Activated CD4-positive, alpha-beta T cell treated with anti-CD3 and anti-CD28 coated beads, Interleukin-2, amount 50 U/mL, for 4 hours (primary cell): ENCODE data around the gene B4GALNT4.
"Not testable (repeated sequence)": the region's sequence is repeated elsewhere in the genome, so short reads cannot be mapped to it uniquely, and the experiment has no call there.

Experiments
- DNase-seq, 2 experiments: peaks; one replicate each; pipeline ENCODE4 v3.0.0-alpha.2; 2020

B4GALNT4 gene, protein sequence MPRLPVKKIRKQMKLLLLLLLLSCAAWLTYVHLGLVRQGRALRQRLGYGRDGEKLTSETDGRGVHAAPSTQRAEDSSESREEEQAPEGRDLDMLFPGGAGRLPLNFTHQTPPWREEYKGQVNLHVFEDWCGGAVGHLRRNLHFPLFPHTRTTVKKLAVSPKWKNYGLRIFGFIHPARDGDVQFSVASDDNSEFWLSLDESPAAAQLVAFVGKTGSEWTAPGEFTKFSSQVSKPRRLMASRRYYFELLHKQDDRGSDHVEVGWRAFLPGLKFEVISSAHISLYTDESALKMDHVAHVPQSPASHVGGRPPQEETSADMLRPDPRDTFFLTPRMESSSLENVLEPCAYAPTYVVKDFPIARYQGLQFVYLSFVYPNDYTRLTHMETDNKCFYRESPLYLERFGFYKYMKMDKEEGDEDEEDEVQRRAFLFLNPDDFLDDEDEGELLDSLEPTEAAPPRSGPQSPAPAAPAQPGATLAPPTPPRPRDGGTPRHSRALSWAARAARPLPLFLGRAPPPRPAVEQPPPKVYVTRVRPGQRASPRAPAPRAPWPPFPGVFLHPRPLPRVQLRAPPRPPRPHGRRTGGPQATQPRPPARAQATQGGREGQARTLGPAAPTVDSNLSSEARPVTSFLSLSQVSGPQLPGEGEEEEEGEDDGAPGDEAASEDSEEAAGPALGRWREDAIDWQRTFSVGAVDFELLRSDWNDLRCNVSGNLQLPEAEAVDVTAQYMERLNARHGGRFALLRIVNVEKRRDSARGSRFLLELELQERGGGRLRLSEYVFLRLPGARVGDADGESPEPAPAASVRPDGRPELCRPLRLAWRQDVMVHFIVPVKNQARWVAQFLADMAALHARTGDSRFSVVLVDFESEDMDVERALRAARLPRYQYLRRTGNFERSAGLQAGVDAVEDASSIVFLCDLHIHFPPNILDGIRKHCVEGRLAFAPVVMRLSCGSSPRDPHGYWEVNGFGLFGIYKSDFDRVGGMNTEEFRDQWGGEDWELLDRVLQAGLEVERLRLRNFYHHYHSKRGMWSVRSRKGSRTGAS

DNA sequence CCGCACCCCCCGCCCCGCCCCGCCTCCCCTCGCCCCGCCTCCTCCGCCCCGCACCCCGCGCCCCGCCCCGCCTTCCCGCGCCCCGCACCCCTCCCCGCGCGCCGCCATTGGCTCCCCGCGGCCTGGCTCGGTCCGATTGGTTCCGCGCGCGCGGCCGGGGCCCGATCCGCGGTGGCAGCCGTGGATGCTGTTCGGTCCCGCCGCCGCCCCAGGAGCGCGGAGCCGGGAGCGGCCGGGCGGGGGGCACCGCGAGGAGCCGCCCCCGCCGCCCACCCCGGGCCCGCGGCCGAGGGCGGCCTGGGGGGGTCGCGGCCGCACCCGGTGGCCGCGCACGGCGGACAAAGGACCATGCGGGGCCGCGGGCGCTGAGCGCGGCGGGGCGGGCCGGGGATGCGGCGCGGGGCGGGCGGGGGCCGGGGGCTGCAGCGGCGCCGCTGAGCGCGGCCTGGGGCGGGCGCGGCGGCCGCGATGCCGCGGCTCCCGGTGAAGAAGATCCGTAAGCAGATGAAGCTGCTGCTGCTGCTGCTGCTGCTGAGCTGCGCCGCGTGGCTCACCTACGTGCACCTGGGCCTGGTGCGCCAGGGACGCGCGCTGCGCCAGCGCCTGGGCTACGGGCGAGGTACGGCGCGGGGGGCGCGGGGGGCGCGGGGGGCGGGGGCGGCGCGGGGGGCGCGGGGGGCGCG is at the start of gene B4GALNT4:
TSS of gene B4GALNT4 (plus strand) at position 164 of the 683 bp plus-strand sequence. CDS start at position 469, 305 bp downstream.
- DNase-seq = peak in 1 of 2 experiments; percentile 26

DNA sequence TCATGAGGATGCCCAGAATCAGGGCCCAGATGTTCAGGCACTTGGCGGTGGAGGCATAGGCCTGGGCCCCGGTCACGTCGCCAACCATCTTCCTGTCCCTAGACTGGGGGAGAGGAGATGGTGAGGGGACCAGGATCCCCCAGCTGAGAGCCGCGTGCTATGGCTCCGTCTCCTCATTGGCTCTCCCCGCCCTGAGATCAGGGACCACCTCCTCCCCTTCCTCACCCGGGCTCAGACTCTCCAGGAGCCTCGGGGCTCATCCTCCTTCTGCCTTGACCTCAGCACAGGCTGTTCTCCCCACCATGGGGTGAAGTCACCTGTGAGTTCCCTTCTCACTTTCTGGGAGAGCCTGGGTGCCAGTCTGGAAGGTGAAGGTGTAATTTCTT is 49.4 kb upstream of the B4GALNT4 start:
- DNase-seq = not testable (repeated sequence)

DNA sequence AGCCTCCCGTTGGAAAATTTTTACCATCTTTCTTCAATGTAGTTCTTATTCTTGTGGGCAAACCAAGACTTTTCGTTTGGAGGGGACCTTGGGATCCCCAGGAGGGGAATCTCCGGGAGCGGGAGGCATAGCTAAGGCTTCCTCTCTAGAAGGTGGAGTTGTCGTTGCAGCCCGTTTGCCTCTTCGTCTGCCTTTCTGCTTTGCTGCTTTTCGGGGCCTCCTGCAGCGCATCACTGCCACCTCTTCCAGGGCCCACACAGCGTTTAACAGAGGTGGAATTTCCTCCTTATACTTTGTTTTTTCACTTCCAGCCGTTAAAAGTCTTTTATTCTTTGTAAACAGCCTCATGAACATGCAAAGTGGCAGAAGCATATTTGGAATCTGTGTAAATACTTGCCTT is 45.1 kb upstream of the B4GALNT4 start:
- no peak for DNase-seq

DNA sequence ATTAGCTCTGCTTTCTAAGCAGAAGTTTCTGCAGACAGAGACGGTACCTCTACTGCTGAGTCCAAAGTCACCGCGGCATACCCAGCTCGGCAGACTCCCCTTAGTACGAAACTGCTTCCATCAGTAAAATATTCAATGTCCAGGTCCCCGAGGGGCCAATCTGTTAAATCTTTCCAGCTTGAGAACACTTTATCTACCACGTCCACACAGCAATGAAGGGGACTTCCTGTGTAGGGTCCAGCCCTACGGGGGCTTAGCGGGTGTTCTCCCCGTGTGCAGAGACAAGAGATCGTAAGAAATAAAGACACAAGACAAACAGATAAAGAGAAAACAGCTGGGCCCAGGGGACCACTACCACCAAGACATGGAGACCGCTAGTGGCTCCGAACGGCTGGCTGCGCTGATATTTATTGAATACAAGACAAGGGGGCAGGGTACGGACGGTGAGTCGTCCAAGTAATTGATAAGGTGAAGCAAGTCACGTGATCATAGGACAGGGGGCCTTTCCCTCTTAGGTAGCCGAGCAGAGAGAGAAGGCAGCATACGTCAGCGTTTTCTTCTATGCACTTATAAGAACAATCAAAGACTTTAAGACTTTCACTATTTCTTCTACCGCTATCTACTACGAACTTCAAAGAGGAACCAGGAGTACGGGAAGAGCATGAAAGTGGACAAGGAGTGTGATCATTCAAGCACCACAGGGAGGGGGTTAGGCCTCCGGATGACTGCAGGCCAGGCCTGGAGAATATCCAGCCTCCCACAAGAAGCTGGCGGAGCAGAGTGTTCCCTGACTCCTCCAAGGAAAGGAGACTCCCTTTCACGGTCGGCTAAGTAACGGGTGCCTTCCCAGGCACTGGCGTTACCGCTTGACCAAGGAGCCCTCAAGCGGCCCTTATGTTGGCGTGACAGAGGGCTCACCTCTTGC is 44.4 kb upstream of the B4GALNT4 start:
- DNase-seq = not testable (repeated sequence)

DNA sequence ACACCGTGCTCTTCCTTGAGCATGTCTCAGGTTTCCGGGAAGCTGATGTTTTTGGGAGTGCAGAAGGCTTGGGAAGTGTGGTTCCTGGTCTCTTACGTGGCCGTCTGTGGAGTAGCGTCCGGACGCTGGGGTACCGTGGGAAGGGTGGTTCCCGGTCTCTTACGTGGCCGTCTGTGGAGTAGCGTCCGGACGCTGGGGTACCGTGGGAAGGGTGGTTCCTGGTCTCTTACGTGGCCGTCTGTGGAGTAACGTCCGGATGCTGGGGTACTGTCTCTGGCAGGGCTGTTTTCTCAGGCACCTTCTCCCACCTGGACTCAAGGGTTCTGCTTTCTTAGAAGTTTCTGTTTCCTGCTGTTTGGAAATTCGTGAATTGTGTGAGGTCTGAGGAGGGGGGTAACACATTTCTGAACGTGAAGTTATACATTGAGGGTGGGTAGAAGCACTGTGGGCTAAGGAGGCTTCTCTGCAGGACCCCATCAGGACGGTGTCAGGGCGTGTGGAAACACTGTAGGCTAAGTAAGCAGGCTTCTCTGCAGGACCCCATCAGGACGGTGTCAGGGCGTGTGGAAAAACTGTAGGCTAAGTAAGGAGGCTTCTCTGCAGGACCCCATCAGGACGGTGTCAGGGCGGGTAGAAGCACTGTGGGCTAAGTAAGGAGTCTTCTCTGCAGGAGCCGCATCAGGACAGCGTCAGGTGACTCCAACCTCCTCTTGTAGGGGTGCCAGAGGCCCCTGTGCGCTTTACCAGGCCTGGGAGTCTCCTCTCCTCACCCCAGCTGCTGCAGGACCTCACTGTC is 43.3 kb upstream of the B4GALNT4 start:
- no peak for DNase-seq

DNA sequence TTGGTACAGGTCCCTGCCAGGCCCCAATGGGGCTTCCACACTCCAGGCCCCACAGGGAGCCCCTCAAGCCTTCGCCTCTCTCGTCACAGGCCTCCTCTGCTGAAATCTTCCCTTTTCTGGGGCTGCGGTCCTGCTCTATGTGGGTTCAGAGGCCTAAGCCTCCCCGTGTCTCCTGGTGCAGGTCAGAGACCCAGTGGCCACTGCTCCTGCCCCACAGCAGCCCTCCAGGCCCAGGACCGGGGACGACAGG is 42.8 kb upstream of the B4GALNT4 start:
- DNase-seq = no peak

DNA sequence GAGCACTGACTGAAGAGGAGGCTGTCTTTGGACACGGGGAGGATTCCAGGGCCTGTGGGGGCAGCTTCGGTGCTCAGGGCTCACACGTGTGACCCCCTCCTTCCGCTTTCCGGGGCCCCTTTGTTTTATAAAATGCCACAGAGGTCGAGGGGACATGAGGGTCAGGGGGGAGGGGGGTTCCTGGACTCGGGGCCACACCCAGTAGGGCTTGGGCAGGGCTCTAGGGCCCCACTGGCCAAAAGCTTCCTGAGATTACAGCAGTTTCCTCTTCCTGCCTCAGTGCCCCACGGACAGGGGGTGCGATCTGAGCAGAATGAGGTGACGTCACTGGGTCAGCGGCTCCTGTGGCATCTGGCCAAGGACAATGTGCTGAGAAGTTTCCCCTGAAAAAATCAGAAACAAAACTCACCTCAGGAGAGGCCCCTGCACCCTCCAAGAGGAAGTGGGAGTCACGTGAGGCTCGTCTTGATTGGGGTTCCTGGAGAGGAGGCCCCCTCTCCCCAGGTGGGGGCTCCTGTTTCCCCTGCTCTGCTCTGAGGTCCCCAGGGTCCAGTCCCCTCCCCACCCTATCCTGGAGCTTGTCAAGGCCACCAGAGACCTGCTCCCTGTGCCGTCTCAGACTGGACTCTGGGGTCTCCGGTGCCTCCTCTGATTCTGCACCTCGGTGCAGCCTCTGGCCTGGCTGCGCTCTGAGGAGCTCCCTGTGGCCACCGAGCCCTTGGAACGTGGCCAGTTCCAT is 42.3 kb upstream of the B4GALNT4 start:
- peak in 1 of 2 experiments; percentile 27 for DNase-seq

DNA sequence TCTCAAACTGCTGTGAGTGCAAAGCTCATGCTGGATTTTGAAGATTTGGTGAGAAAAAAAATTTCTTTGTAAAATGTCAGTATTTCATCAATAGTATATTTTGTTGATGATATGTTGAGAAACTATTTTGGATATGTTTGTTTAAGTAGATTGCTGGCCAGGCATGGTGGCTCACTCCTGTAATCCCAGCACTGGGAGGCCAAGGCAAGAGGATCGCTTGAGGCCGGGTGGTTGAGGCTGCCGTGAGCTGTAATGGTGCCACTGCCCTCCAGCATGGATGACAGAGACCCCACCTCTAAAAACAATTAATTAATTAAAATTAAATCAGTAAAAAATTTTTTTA is 41.7 kb upstream of the B4GALNT4 start:
- DNase-seq = no peak

DNA sequence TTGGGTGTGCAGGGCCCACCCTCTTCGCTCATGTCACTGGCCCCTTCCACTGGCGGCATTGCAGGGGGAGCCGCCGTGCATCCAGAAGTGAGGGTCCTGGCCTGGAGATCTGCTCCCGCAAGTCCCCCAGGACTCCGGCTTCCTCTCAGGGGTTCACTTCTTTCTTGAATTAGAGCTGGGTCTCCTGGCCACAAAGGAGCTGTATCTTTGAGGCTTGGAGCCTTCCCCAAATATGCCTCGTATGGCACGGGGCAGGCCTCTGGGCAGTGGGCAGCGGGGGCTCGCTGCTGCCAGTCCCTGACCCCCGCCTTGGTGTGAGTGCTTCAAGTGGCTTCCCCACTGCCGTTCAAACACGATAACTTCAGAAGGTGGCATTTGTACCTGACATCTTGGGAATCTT is 41.3 kb upstream of the B4GALNT4 start:
- DNase-seq = no peak

DNA sequence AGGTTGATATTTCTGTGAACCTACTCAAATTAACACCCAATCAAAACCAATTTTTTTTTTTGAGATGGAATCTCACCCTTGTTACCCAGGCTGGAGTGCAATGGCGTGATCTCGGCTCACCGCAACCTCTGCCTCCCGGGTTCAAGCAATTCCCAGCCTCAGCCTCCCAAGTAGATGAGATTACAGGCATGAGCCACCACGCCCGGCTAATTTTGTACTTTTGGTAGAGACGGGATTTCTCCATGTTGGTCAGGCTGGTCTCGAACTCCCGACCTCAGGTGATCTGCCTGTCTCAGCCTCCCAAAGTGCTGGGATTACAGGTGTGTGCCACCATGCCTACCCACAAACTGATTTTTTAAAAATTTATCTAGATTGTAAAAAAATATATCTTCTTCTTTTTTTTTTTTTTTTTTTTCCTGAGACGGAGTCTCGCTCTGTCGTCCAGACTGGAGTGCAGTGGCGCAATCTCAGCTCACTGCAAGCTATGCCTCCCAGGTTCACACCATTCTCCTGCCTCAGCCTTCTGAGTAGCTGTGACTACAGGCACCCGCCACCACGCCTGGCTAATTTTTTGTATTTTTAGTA is 40.7 kb upstream of the B4GALNT4 start:
- not testable (repeated sequence) for DNase-seq

DNA sequence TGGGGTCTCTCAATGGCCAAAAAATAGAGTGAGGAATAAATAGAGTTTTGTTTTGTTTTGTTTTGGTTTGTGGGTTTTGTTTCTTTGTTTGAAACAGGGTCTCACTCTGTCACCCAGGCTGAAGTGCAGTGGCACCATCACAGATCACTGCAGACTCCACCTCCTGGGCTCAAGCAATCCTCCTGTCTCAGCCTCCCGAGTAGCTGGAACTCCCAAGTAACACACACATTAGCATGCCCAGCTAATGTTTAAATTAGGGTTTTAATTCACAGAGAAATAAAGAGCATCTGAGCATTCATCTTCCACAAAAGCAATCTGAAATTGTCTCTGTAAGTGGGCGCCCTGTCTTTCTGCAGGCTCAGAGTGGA is 39.4 kb upstream of the B4GALNT4 start:
- DNase-seq = no peak

DNA sequence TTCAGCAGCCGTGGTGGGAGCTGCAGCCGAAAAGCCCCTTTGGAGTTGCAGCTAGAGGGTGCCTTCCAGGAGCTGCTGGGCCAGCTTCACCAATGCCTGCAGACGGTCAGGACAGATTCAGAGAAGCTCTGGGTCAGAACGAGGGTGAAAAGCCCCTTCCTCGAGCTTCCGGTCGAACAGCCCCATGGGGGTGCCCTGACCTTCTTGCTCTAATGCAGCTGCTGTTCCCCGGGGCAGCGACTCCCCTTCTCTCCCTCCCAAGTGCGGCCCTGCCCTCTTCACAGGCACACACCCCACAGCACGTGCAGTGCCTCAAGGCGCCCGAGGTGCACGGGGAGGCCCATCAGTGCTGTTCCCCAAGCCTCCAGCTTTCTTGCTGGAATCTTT is 39.0 kb upstream of the B4GALNT4 start:
- DNase-seq = no peak

DNA sequence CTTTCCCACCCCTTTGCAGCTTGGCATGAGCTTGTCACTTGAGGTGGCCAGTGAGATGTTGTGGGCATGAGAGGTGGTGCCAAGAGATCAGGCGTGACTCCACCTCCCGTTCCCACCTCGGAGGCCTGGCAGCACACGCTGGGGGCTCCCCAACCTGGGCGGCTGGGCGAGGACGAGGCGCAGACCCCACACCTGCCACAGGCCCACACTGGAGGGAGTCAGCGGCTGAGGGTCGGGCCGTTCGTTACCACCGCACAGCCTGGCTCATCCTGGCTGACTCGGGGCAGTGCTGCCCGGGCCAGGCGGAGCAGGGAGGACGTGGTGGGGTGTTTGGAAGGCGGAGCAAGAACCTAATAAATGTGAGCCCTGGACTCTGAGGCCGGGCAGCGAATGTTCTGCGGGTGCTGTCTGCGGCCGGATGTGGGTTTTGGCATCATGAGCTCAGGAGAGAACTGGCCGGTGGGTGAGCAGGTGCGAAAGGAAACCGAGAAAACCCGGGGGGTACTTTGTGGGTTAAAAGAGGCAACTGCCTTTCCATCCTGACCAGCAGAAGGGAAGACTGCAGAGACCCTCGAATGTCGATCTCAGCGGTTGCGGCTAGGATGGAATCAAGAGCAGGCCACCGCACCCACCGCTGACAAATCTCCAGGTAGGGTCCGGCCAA is 38.5 kb upstream of the B4GALNT4 start:
- DNase-seq = no peak

DNA sequence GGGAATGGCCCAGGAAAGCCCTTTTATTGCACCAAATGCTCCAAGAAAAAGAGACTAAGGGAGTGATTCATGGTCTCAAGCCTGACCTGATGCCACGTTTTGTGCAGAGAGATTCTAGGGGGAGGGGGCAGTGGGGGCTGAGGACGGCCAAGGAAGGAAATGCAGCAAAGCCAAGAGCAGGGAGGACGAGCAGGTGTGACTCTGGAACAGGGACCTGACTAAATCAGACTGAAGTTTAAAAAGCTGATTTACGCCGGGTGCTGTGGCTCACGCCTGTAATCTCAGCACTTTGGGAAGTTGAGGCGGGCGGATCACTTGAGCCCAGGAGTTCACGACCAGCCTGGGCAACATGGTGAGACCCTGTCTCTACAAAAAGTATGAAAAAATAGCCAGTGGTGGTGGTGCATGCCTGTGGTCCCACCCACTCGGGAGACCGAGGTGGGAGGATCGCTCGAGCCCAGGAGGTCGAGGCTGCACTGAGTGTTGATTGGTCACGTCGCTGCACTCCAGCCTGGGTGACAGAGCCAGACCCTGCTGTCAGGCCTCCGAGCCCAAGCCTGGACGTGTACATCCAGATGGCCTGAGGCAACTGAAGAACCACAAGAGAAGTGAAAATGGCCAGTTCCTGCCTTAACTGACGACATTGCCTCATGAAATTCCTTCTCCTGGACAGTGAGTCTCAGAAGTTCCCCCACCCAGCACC is 37.8 kb upstream of the B4GALNT4 start:
- DNase-seq = no peak

DNA sequence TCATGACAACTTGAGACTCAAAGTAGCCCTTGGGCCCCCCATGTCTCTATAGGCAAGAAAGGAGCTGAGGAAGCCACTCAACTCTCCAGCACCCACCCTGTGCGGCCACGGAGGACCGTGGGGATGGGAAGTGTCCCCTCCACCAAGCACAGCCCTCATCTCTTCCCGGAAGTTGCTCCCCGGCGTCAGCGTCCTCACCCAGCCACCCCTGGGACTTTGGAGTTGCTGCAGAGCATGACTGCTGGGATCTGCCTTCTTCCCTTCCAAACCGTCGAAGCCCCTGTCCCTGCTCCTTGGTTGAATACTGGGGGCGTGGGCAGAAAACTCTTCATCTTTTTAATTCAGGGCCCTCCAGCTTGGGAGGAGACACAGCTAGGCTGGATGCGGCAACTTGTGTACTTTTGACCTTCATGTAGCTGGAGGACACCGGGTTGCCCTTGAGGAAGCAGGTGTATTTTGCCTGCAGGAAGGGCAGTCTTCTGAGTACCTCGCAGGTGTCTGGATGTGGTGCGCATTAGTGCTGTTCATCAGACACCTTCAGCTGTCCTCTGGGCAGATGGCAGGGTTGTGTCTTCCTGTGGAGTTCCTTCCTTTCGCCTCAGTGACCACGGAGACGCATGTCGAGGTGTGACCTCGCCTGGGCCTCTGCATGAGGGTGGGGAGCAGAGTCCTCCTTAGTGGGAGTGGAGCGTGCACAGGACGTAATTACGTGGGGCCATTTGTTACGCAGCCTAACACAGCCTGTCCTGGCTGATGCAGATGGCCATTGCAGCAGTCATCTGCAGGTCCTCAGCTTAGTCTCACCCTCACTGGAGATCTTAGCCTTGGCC is 36.4 kb upstream of the B4GALNT4 start:
- no peak for DNase-seq

DNA sequence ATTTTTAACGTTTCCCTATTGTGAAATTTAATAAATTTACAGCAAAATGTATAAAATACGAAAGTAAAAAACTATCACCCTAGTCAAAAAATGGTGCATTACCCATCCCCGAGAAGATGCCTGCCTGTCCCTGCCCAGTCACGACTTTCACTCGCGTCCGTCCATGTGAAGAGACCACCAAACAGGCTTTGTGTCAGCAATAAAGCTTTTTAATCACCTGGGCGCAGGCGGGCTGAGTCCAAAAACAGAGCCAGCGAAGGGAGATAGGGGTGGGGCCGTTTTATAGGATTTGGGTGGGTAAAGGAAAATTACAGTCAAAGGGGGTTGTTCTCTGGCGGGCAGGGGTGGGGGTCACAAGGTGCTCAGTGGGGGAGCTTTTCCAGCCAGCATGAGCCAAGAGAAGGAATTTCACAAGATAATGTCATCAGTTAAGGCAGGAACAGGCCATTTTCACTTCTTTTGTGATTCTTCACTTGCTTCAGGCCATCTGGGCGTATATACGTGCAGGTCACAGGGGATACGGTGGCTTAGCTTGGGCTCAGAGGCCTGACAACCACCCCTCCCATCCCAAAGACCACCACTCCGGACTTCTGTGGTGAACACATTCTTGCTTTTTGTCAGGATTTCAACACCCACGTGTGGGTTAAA is 35.6 kb upstream of the B4GALNT4 start:
- DNase-seq = not testable (repeated sequence)

DNA sequence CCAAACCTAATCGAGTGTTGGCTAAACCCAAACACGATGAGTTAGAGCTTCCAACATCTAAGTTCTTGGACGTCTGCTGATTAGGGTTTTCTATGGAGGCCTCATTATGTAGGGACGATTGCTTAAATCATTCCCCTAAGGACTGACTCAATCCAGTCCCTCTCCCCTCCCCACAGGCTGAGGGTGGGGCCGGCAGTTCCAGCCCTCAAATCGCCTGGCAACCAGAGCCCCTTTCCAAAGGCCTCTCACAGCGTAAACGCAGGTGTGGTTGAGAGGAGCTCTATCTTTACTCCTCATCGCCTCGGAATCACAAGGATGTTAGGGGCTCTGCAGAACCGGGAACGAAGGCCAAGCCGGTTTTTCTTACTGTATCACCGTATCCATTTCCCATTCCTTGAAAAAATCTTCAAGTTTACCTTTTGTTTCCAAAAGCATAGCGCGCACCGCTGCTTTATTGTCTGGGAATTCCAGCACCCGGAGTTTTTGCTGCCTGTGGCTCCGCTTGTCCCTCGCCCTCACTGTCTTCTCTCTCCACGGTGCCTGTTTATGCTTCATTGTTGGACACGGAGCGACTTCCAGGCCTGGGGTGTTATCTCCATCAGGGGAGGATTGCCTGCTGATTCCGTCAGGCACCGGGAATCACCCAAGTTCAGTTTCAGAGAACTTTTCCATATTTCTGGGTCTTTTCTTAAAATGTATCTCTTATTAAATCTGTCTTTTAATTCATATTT is 34.9 kb upstream of the B4GALNT4 start:
- DNase-seq = no peak
